ENCODE results near the gene TRIM2. TPM values are rescaled to one million over a fixed set of nuclear protein-coding genes. Genes with fewer than 3 reads are reported as not detected.

Gene TRIM2
- total RNA-seq, 2 experiments from 2014 or later: 0.63 to 1.4 TPM

DNA sequence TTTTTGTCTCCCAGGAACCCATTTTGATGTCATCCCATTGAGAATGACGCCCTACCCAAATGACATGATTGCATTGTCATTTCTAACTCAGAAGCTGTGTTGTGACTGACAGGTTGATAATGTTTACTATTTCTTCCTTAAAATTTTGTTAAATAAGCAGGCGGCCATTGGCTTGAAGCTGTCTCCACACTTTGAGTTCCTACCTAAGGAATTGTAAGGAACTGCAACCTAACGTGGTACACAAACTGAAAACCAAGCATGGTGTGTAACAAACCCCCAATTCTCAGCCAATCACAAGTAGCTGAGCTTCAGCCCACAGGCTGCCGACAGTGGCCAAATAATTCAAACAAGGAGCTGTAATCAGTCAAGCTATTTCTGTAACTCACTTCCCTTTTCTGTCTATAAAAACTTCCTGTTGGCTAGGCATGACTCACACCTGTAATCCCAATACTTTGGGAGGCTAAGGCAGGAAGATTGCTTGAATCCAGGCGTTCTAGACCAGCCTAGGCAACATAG is 137.4 kb downstream of the TRIM2 start:
- H3K9me3 Mint-ChIP-seq: no peaks in the 10 kb centered on the region
- CTCF ChIA-PET: interaction anchor here (1.0 to 2.2 kb wide), 6 partner anchors 23 to 308 kb away, joined by 3 to 10 read pairs (median 6); no protein-coding TSS in a partner anchor
- intact Hi-C loops (cut with micrococcal nuclease): loop anchor here (10.0 kb wide), 1 partner anchor 413 kb away; no protein-coding TSS in a partner anchor
- ATAC-seq (no peak), DNase-seq (no peak)
- no peak overlapping the region for H3K27ac Mint-ChIP-seq
- H3K4me1 Mint-ChIP-seq (ENCODE audit: low read depth): peaks cover 5% of the 10 kb centered on the region
- POLR2A ChIA-PET: no interaction called here
- TF ChIP-seq, protein P1, sequence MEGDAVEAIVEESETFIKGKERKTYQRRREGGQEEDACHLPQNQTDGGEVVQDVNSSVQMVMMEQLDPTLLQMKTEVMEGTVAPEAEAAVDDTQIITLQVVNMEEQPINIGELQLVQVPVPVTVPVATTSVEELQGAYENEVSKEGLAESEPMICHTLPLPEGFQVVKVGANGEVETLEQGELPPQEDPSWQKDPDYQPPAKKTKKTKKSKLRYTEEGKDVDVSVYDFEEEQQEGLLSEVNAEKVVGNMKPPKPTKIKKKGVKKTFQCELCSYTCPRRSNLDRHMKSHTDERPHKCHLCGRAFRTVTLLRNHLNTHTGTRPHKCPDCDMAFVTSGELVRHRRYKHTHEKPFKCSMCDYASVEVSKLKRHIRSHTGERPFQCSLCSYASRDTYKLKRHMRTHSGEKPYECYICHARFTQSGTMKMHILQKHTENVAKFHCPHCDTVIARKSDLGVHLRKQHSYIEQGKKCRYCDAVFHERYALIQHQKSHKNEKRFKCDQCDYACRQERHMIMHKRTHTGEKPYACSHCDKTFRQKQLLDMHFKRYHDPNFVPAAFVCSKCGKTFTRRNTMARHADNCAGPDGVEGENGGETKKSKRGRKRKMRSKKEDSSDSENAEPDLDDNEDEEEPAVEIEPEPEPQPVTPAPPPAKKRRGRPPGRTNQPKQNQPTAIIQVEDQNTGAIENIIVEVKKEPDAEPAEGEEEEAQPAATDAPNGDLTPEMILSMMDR (IDR thresholded peaks at IDR 0.05): no peak
- peaks cover 12% of the 10 kb centered on the region for H3K27me3 Mint-ChIP-seq
- H3K4me3 Mint-ChIP-seq: no peak overlapping the region
- no peaks in the 10 kb centered on the region for H3K36me3 Mint-ChIP-seq (ENCODE audit: low read depth)

DNA sequence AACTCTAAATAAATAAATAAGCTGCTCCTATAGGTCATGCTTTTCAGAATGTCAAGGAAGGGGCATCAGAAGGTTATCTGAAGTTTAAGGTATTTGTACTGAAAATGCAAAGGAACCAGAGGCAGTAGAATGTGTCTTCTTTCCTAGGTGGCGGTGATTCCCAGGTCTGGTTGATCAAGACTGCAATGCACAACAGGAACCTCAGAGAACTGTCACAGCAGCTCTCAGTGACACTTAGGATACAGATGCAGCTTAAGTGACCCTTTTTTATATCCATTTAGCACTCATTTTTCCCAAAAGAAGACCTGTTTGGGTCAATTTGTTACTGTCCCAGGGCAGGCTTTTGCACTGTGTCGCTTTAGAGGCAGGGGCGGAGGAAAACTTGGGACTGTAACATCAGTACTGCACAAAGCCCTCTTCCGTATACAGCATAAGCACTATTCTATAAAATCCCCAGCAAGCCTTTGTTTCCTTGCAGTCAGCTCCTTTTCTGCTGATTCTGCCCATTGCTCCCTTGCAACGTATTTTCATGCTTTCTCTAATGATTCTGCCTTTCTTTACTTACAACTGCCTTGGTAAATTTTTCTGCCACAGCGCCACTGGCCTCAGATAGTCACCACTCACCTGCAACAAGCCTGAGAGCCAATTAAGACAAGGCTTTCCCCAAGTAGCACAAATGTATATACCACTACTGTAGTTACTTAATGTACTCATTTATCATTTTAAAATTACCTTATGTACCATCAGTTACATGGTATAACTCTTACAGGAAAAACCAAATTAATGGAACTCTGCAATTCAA is 138.7 kb downstream of the TRIM2 start:
- POLR2A ChIA-PET: no interaction called here
- H3K9me3 Mint-ChIP-seq: no peaks in the 10 kb centered on the region
- no peak for DNase-seq
- H3K27me3 Mint-ChIP-seq: peaks cover 12% of the 10 kb centered on the region
- TF ChIP-seq, protein P1 (IDR thresholded peaks at IDR 0.05): no peak
- CTCF ChIA-PET: interaction anchor here (0.7 to 2.2 kb wide), 12 partner anchors 7 to 407 kb away, joined by 3 to 10 read pairs (median 4); no protein-coding TSS in a partner anchor
- ATAC-seq: no peak
- no peak overlapping the region for H3K27ac Mint-ChIP-seq
- H3K4me3 Mint-ChIP-seq: no peak overlapping the region
- peaks cover under 1% of the 10 kb centered on the region for H3K36me3 Mint-ChIP-seq (ENCODE audit: low read depth)
- intact Hi-C loops (cut with micrococcal nuclease): loop anchor here (10.0 kb wide), 1 partner anchor 412 kb away; no protein-coding TSS in a partner anchor
- H3K4me1 Mint-ChIP-seq (ENCODE audit: low read depth): peaks cover 18% of the 10 kb centered on the region

DNA sequence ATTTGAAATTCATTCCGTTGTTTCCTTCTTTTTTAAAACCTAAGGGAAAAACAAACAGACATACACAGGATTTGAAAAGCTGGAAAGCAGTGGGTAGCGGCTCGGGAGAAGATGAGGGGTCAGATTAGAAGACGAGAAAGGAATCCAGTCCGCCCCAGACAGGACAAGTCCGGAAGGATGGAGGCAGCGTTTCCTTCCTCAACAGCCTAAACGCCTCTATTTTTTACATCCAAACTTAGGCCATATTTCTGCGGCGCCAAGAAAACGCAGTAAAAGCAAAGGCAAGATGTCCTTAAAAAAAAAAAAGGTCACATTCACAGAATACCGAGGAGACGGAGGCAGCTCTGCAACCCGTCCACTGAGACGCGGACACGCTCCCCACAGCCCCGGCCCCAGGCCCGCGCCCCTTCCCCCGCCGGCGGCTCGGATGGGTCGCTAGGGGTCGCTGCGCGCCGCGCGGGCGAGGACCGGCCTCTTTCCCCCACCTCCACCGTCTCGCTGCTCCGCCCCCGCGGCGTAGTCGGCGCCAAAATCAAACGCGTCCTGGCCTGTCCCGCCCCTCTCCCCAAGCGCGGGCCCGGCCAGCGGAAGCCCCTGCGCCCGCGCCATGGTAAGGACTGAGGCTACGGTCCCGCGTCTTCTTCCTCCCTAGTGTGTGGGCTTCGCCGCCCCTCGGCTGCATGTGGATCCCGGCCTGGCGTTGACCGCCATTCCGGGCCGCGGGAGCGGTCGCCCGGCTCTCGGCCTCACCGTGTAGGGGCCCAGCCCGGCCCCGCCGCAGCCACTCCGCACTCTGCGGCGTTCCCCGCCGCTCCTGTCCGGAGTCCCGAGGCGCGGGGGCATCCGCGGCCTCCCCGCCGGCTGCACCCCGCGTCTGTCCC is 140.1 kb downstream of the TRIM2 start, which contains the start of gene MND1:
Gene MND1, plus strand, starts transcription at position 558 of the 881 bp plus-strand sequence. Its CDS starts 50 bp downstream, at position 608.
- Mint-ChIP-seq H3K27me3 (peaks cover 12% of the 10 kb centered on the region), H3K36me3 (ENCODE audit: low read depth) (peaks cover 5% of the 10 kb centered on the region), H3K27ac (peak within 1 kb of the TSS; percentile 87), H3K9me3 (no peaks in the 10 kb centered on the region), H3K4me1 (ENCODE audit: low read depth) (peaks cover 24% of the 10 kb centered on the region), H3K4me3 (peak within 1 kb of the TSS; percentile 93)
- intact Hi-C loops (cut with micrococcal nuclease): loop anchor here (2.0 to 10.0 kb wide), 5 partner anchors 88 to 410 kb away; no protein-coding TSS in a partner anchor
- peak; percentile 94 for DNase-seq
- POLR2A ChIA-PET: interaction anchor here (0.6 to 2.4 kb wide), 11 partner anchors 12 to 278 kb away, joined by 3 to 7 read pairs (median 3); partner anchors contain the start of gene TMEM131L
- CTCF ChIA-PET: interaction anchor here (0.7 to 4.0 kb wide), 38 partner anchors 9 to 420 kb away, joined by 3 to 51 read pairs (median 4); partner anchors contain the start of gene TMEM131L
- peak; percentile 94 for ATAC-seq
- TF ChIP-seq, protein P1 (IDR thresholded peaks at IDR 0.05): peak; percentile 100

DNA sequence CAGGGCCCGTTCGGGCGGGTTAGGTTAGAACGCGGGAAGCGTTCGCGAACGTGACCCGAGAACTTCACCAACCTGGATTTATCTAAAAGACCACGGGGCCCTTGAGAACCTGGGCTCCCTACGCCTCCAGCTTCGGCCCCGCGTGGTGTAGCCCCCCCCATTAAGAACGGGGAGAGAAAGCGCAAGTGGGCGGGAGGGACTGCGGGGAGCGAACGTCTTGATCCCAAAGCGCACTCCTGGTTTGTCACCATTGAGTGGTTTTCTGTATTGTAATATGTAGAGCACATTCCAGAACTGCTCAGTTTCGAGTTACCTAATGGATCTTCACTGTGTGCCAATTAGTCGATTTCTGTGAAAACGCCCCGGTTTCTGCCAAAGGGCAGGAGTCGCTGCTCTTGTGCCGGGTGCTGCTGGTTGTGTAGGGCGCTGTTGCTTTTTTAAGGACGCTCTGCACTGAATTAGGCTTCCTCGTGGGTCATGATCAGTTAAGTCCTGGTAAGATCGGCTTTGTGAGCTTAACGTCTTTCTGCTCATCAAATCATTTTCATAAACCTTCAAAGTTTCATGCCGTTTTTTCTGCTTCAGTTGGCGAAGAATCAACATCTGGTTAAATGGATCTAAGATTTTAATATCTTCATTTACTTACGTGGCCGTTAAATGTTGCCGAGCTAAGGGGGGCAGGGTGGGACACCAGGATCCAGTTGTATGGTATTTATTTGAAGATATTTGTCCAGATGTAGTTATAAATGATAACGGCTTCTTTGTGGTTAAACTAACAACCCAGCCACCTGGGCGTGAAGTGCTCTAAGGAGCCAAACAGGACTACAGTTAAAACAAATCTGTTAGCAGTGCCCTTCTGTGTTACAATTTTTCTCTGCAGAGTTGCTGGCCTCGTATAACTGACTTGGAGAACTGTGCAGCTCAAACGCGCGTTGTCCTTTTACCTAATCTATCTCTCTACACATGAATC is 141.1 kb downstream of the TRIM2 start:
- Mint-ChIP-seq H3K36me3 (ENCODE audit: low read depth) (peaks cover 8% of the 10 kb centered on the region), H3K9me3 (no peaks in the 10 kb centered on the region), H3K27me3 (peaks cover 11% of the 10 kb centered on the region), H3K27ac (peak overlapping the region; percentile 87), H3K4me3 (peak overlapping the region; percentile 93), H3K4me1 (ENCODE audit: low read depth) (peaks cover 25% of the 10 kb centered on the region)
- peak; percentile 69 for DNase-seq
- ChIA-PET POLR2A (interaction anchor here (0.6 to 2.4 kb wide), 14 partner anchors 11 to 351 kb away, joined by 3 to 7 read pairs (median 4); partner anchors contain the start of gene TMEM131L), CTCF (interaction anchor here (0.7 to 4.0 kb wide), 36 partner anchors 8 to 445 kb away, joined by 3 to 51 read pairs (median 4); partner anchors contain the start of gene TMEM131L)
- intact Hi-C loops (cut with micrococcal nuclease): loop anchor here (2.0 to 10.0 kb wide), 5 partner anchors 87 to 410 kb away; no protein-coding TSS in a partner anchor
- TF ChIP-seq, protein P1 (IDR thresholded peaks at IDR 0.05): no peak
- ATAC-seq: peak; percentile 57

Measured in activated CD8-positive, alpha-beta T cell treated with anti-CD3 and anti-CD28 coated beads for 36 hours (primary cell).